Endothelial cell of umbilical vein (primary cell): ENCODE data around the gene CERK. TPM values are rescaled to one million over a fixed set of nuclear protein-coding genes. Genes with fewer than 3 reads are reported as not detected.
A peak's percentile ranks its signal among the peaks of the same experiment; 100 is the strongest.

Source experiments
- BruUV-seq: library from RNA; stranded (reverse); fragments of 400-500 nt; replicated peaks from 2 replicates; lab custom pipeline; 2021; lab: Mats Ljungman, UMichigan
- CTCF ChIA-PET: fragments of 300-600, 350-600 bp; sonication (Branson Sonifier 250); formaldehyde crosslinking; loops from one replicate; lab custom pipeline; 2021; ENCODE audit warnings: antibody characterized with exemption, inconsistent platforms; lab: Charles Lee
- POLR2A ChIA-PET: fragments of 300-600, 350-600 bp; sonication (Branson Sonifier 250); formaldehyde crosslinking; loops from one replicate; lab custom pipeline; 2021; ENCODE audit warnings: antibody characterized with exemption, inconsistent platforms; lab: Charles Lee
- DNase-seq: peaks from one replicate; pipeline ENCODE4 v3.0.0-alpha.2; 2011; ENCODE audit warnings: low read depth, low spot score
- FAIRE-seq: peaks from 2 replicates; lab custom pipeline; 2011; peaks lifted over from hg19 to GRCh38; lab: Jason Lieb, UNC
- H2AFZ ChIP-seq: 2 replicates; pipeline ENCODE4 v1.6.0; 2012; ENCODE audit warnings: low read depth, low read length, control low read depth, inconsistent platforms
- H3K27ac ChIP-seq: 2 replicates; pipeline ENCODE4 v1.5.1; 2011; ENCODE audit warnings: low read depth, mild to moderate bottlenecking, control low read depth, low read length, moderate library complexity; ENCODE audit not compliant: insufficient read depth
- H3K27me3 ChIP-seq, 2 experiments: 2 replicates each; pipeline versions ENCODE4 v1.6.0 to v1.6.1; 2011; ENCODE audit warnings: low read length in 2 of 2, mixed read lengths in 1 of 2; ENCODE audit not compliant: control insufficient read depth in 2 of 2, insufficient read depth in 2 of 2
- H3K36me3 ChIP-seq, 2 experiments: 2 replicates in 1 of 2; 3 replicates in 1 of 2; pipeline ENCODE4 v1.5.1; 2011; ENCODE audit warnings: low read length in 2 of 2, mild to moderate bottlenecking in 1 of 2, moderate library complexity in 1 of 2; ENCODE audit not compliant: control insufficient read depth in 2 of 2, insufficient read depth in 2 of 2; ENCODE audit errors: extremely low read depth in 1 of 2
- H3K4me1 ChIP-seq: 3 replicates; pipeline ENCODE4 v1.5.1; 2011; ENCODE audit warnings: mild to moderate bottlenecking, low read length; ENCODE audit not compliant: control insufficient read depth, insufficient read depth; ENCODE audit errors: extremely low read depth
- H3K4me2 ChIP-seq: 2 replicates; pipeline ENCODE4 v1.6.1; 2011; ENCODE audit warnings: low read length, control low read depth, mixed read lengths; ENCODE audit not compliant: insufficient read depth
- H3K4me3 ChIP-seq, 3 experiments: fragments of 200-600 bp in 1 of 3; sonication (generic), shearing (Covaris generic) in 1 of 3; replicated peaks in 1 of 3; 2 replicates each; pipeline ENCODE4 v1.5.1; 2011 to 2016; ENCODE audit warnings: control low read depth in 3 of 3, low read length in 3 of 3, mild to moderate bottlenecking in 2 of 3, inconsistent platforms in 1 of 3, low read depth in 1 of 3, moderate library complexity in 1 of 3; ENCODE audit not compliant: insufficient read depth in 1 of 3
- H3K79me2 ChIP-seq: 2 replicates; pipeline ENCODE4 v1.6.0; 2012; ENCODE audit warnings: low read length, inconsistent platforms; ENCODE audit not compliant: control insufficient read depth, insufficient read depth
- H3K9ac ChIP-seq: replicated peaks from 2 replicates; pipeline ENCODE3; 2011; ENCODE audit warnings: low read length, control low read depth; ENCODE audit not compliant: insufficient read depth; ENCODE audit errors: extremely low read depth
- H3K9me1 ChIP-seq: replicated peaks from 3 replicates; pipeline ENCODE4 v1.6.0; 2011; ENCODE audit warnings: mild to moderate bottlenecking, low read length; ENCODE audit not compliant: control insufficient read depth, insufficient read depth; ENCODE audit errors: extremely low read depth
- H3K9me3 ChIP-seq: replicated peaks from 2 replicates; pipeline ENCODE4 v1.5.1; 2012; ENCODE audit warnings: low read length, inconsistent platforms; ENCODE audit not compliant: control insufficient read depth, insufficient read depth
- H4K20me1 ChIP-seq: replicated peaks from 2 replicates; pipeline ENCODE3; 2011; ENCODE audit warnings: mild to moderate bottlenecking, low read length; ENCODE audit not compliant: control insufficient read depth, insufficient read depth; ENCODE audit errors: extremely low read depth
- CTCF ChIP-seq, 2 donors: IDR thresholded peaks; 1 replicate in 1 of 2; 2 replicates in 1 of 2; pipeline ENCODE4 v1.5.1; 2011; ENCODE audit warnings: low read length in 2 of 2, mild to moderate bottlenecking in 2 of 2, moderate library complexity in 2 of 2, control low read depth in 1 of 2, inconsistent platforms in 1 of 2, low read depth in 1 of 2; ENCODE audit not compliant: insufficient read depth in 1 of 2; ENCODE audit errors: extremely low read depth in 1 of 2
- EZH2 ChIP-seq: IDR thresholded peaks from 2 replicates; pipeline ENCODE4 v1.6.1; 2012; ENCODE audit warnings: borderline replicate concordance, low read depth, mild to moderate bottlenecking, moderate library complexity, low read length, inconsistent platforms; ENCODE audit not compliant: severe bottlenecking
- GATA2 ChIP-seq: IDR thresholded peaks from 2 replicates; pipeline ENCODE4 v1.7.0; 2011; ENCODE audit warnings: low read depth, mild to moderate bottlenecking, moderate library complexity, mixed read lengths, low read length; ENCODE audit not compliant: insufficient read length, insufficient read depth
- MAX ChIP-seq: IDR thresholded peaks from 2 replicates; pipeline ENCODE4 v1.6.1; 2011; ENCODE audit not compliant: insufficient read depth, insufficient read length
- MYC ChIP-seq: IDR thresholded peaks from one replicate; pipeline ENCODE4 v1.6.1; 2011; ENCODE audit warnings: mild to moderate bottlenecking, low read depth, low read length
- POLR2A ChIP-seq: IDR thresholded peaks from 2 replicates; pipeline ENCODE4 v1.6.1; 2012; ENCODE audit warnings: low read depth, mild to moderate bottlenecking, control low read depth, low read length
- dilution Hi-C: fragments of 300-500 bp; cut with MboI; formaldehyde crosslinking; loops from one replicate; pipeline ENCODE4 v1.15.0; 2019; ENCODE audit warnings: low sequenced_read_pairs; ENCODE audit not compliant: extremely low pct_ligation_motif_present
- intact Hi-C: fragments of 100-400 bp; cut with micrococcal nuclease; formaldehyde crosslinking; loops from one replicate; pipeline ENCODE4 v1.10.0; 2022
- polyA plus RNA-seq, 4 experiments: library from polyadenylated mRNA; depleted of rRNA in 3 of 4; stranded (reverse) in 3 of 4; unstranded in 1 of 4; fragments of >200 nt; gene quantifications; 2 replicates each; pipeline versions ENCODE4 v1.2.1 to v1.2.3, GENCODE V29; 2011 to 2012; ENCODE audit warnings: missing spikeins in 1 of 4
- total RNA-seq: library from RNA; stranded (reverse); gene quantifications from 2 replicates; pipeline ENCODE4 v1.2.3, GENCODE V29; 2021

CERK gene
- total and polyA plus RNA-seq, 2 donors (not counting 3 experiments of a cell fraction or from before 2014, with no cell fraction given): 61.1 to 88.0 TPM

GRCh38 chr22:46761017-46761416, 23.0 kb upstream of the CERK start:
- TF ChIP-seq POLR2A (no peak), MAX (no peak), GATA2 (no peak), MYC (no peak), CTCF (IDR thresholded peaks at IDR 0.05; ENCODE audit: extremely low read depth in 1 of 2, insufficient read depth in 1 of 2, low read depth in 1 of 2, low read length in 2 of 2) (no peak), EZH2 (no peak)
- POLR2A ChIA-PET: interaction anchor here (1.2 kb wide), 1 partner anchor 13 kb away, joined by 3 read pairs; no protein-coding TSS in a partner anchor
- DNase-seq: no peak
- H3K4me2 ChIP-seq: peak overlapping the region; percentile 93
- CTCF ChIA-PET: interaction anchor here (1.0 to 4.2 kb wide), 6 partner anchors 13 to 1731 kb away, joined by 3 to 40 read pairs (median 6); no protein-coding TSS in a partner anchor
- no peaks in the 10 kb centered on the region for H4K20me1 ChIP-seq
- H3K4me1 ChIP-seq: peaks cover 24% of the 10 kb centered on the region
- BruUV-seq: no TSS peak
- no peak overlapping the region for H3K27ac ChIP-seq
- H3K9me3 ChIP-seq: no peaks in the 10 kb centered on the region
- H2AFZ ChIP-seq: no peak overlapping the region
- intact Hi-C loops (no loop called here), dilution Hi-C loops (no loop called here)
- H3K36me3 ChIP-seq: peaks cover 0 to 2% of the 10 kb centered on the region in 2 experiments
- no peaks in the 10 kb centered on the region for H3K9me1 ChIP-seq
- H3K79me2 ChIP-seq: peaks cover 28% of the 10 kb centered on the region
- H3K9ac ChIP-seq: no peak overlapping the region
- no peaks in the 10 kb centered on the region for H3K27me3 ChIP-seq
- no peak for FAIRE-seq
- peak overlapping the region in 1 of 3 experiments; percentile 77 for H3K4me3 ChIP-seq
